Measurements from ENCODE around the gene CHMP4A. TPM values are rescaled to one million over a fixed set of nuclear protein-coding genes. Genes with fewer than 3 reads are reported as not detected.
"Not testable (repeated sequence)": the region's sequence is repeated elsewhere in the genome, so short reads cannot be mapped to it uniquely, and the experiment has no call there.

CHMP4A gene
- polyA plus RNA-seq, 1 experiment = 36.3 TPM

GRCh38 chr14:24207625-24208024 lies 5.7 kb downstream of the CHMP4A start:
- no peaks in the 10 kb centered on the region for H3K27me3 ChIP-seq (ENCODE audit: control insufficient read depth, insufficient read depth, low read length)
- no peak overlapping the region for H3K4me3 ChIP-seq (ENCODE audit: low read depth, low read length)
- no peak for DNase-seq (ENCODE audit: low read depth)
- ChIA-PET POLR2A (no interaction called here), CTCF (interaction anchor here (1.7 kb wide), 1 partner anchor 12 kb away, joined by 5 read pairs; no protein-coding TSS in a partner anchor)
- H3K36me3 ChIP-seq (ENCODE audit: control insufficient read depth, insufficient read depth, low read length) = peaks cover 27% of the 10 kb centered on the region
- TF ChIP-seq CTCF (IDR thresholded peaks at IDR 0.05; ENCODE audit: insufficient read depth, low read depth, low read length) = no peak

GRCh38 chr14:24207104-24207551 lies 6.2 kb downstream of the CHMP4A start:
- TF ChIP-seq CTCF (IDR thresholded peaks at IDR 0.05; ENCODE audit: insufficient read depth, low read depth, low read length) = no peak
- ChIA-PET POLR2A (no interaction called here), CTCF (interaction anchor here (1.7 kb wide), 1 partner anchor 11 kb away, joined by 5 read pairs; no protein-coding TSS in a partner anchor)
- Histone ChIP-seq H3K36me3 (ENCODE audit: control insufficient read depth, insufficient read depth, low read length) (peaks cover 27% of the 10 kb centered on the region), H3K4me3 (ENCODE audit: low read depth, low read length) (no peak overlapping the region), H3K27me3 (ENCODE audit: control insufficient read depth, insufficient read depth, low read length) (no peaks in the 10 kb centered on the region)
- no peak for DNase-seq (ENCODE audit: low read depth)

GRCh38 chr14:24206260-24207103 lies 6.8 kb downstream of the CHMP4A start:
- Histone ChIP-seq H3K27me3 (ENCODE audit: control insufficient read depth, insufficient read depth, low read length) (no peaks in the 10 kb centered on the region), H3K4me3 (ENCODE audit: low read depth, low read length) (no peak overlapping the region), H3K36me3 (ENCODE audit: control insufficient read depth, insufficient read depth, low read length) (peaks cover 29% of the 10 kb centered on the region)
- ChIA-PET CTCF (interaction anchor here (0.5 to 1.7 kb wide), 3 partner anchors 11 to 729 kb away, joined by 3 to 5 read pairs (median 3); no protein-coding TSS in a partner anchor), POLR2A (no interaction called here)
- no peak for DNase-seq (ENCODE audit: low read depth)
- TF ChIP-seq CTCF (IDR thresholded peaks at IDR 0.05; ENCODE audit: insufficient read depth, low read depth, low read length) = no peak

GRCh38 chr14:24204163-24205146 lies 8.8 kb downstream of the CHMP4A start:
- POLR2A ChIA-PET = no interaction called here
- no peak for DNase-seq (ENCODE audit: low read depth)
- Histone ChIP-seq H3K27me3 (ENCODE audit: control insufficient read depth, insufficient read depth, low read length) (no peaks in the 10 kb centered on the region), H3K36me3 (ENCODE audit: control insufficient read depth, insufficient read depth, low read length) (peaks cover 23% of the 10 kb centered on the region), H3K4me3 (ENCODE audit: low read depth, low read length) (no peak overlapping the region)
- CTCF ChIA-PET = interaction anchor here (1.1 kb wide), 1 partner anchor 12 kb away, joined by 3 read pairs; no protein-coding TSS in a partner anchor
- no peak for TF ChIP-seq CTCF (IDR thresholded peaks at IDR 0.05; ENCODE audit: insufficient read depth, low read depth, low read length)

GRCh38 chr14:24203249-24203886 lies 9.9 kb downstream of the CHMP4A start:
- peaks cover 18% of the 10 kb centered on the region for H3K36me3 ChIP-seq (ENCODE audit: control insufficient read depth, insufficient read depth, low read length)
- H3K27me3 ChIP-seq (ENCODE audit: control insufficient read depth, insufficient read depth, low read length); POLR2A ChIA-PET; H3K4me3 ChIP-seq (ENCODE audit: low read depth, low read length); DNase-seq (ENCODE audit: low read depth): not testable (repeated sequence)
- CTCF ChIA-PET = interaction anchor here (1.1 kb wide), 1 partner anchor 13 kb away, joined by 3 read pairs; no protein-coding TSS in a partner anchor

- H3K27me3 ChIP-seq (ENCODE audit: control insufficient read depth, insufficient read depth, low read length); POLR2A ChIA-PET; H3K4me3 ChIP-seq (ENCODE audit: low read depth, low read length); CTCF ChIA-PET; DNase-seq (ENCODE audit: low read depth): not testable (repeated sequence)
- peaks cover 16% of the 10 kb centered on the region for H3K36me3 ChIP-seq (ENCODE audit: control insufficient read depth, insufficient read depth, low read length)
These were observed 10.8 kb downstream of the CHMP4A start for GRCh38 chr14:24202538-24202937.

Data from BJ (cell line).